HG03342 (cell line): ENCODE data around the gene ABHD12.
"Not testable (repeated sequence)": the region's sequence is repeated elsewhere in the genome, so short reads cannot be mapped to it uniquely, and the experiment has no call there.

ENCODE experiments used
- ATAC-seq: cut with Tn5 transposase; IDR thresholded peaks from one replicate; pipeline ENCODE4 v1.9.1; 2021; ENCODE audit warnings: mild to moderate bottlenecking, moderate library complexity; ENCODE audit not compliant: unreplicated experiment

The ABHD12 gene

GRCh38 chr20:25324412-25324811 is 66.2 kb downstream of the ABHD12 start:
- ATAC-seq: no peak

- no peak for ATAC-seq
These were observed 67.0 kb downstream of the ABHD12 start for GRCh38 chr20:25323496-25324246.

DNA sequence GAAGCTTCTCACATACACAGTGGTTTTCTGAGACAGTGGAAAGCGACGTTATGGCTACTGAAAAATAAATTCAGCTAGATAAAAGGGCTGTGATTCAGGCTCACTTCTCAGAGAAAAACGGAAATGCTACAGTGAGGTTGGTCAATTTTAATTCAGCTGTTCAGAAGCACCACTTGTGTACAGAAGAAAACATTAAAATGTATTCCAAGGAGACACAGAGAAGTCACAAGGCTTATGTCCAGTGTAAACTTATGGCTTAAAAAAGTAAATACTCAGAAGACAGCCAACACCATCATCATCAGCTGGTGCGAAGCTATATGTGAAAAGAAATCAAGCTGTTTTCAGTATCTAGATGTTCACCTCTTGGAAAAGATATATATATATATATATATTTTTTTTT is 68.6 kb downstream of the ABHD12 start:
- ATAC-seq: no peak

DNA sequence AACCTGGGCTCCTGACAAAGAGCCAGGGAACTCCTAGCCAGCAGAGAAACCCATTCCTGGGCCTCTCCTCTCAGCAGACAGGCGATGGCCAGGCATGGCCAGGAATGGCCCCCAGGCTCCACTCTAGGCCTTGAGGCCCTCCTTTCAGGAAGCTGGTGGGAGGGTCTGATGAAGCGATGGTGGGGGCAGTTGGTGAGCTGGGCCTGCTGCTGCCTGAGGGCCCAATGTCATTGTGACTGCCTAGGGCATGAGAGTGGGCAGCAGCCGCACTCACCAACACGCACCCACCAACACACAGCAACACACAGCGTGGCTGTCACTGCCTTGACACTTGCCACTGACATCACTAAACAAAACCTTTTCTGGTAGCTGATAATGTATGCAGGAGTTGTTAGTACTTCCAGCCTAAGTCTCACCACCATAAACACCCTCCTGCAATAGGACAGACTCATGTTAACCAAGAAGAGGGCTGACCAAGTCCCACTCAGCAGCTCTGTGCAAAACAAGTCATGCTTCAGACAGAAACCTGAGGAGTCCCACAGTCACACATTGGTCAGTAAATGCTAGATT is 69.3 kb downstream of the ABHD12 start:
- ATAC-seq: no peak

DNA sequence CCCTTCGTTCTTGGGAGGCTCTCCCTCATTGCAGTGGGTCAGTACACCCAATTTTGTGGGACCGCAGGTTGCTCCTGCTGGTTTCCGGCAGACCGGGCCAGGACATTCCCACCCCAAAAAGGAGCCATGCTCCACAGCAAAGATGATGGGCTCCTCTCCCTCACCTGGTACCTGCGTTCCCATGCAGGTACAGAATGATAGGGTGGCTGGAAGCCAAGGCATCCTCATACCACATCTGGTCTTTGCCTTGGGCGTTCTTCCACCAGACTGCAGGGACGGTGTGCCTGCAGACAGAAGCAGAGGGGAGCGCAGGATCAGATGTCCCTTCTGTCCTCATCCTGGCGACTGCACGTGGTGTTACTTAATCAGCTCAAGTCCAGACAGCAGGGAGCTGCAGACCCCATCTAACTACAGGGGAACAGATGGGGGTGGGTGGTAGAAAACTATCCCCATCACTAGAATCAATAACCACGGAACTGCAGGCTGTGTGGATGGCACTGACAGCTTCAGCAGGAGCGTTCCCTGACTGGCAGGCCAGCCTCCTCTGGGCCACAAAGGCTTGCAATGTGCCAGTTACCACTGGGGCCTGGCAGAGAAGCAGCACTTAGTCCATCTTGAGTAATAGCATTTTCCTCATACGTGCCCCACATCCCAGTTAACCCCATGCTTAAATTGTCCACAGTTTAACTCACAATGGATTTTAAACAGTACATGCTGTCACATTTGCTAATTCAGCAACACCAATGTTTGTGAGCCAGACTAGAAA is 70.4 kb downstream of the ABHD12 start:
- no peak for ATAC-seq

- no peak for ATAC-seq
These were observed 71.2 kb downstream of the ABHD12 start for GRCh38 chr20:25319241-25320034.

- peak; percentile 90 for ATAC-seq
These were observed 72.0 kb downstream of the ABHD12 start for GRCh38 chr20:25318471-25319240.

GRCh38 chr20:25317351-25318075 is 73.1 kb downstream of the ABHD12 start:
- ATAC-seq: no peak

DNA sequence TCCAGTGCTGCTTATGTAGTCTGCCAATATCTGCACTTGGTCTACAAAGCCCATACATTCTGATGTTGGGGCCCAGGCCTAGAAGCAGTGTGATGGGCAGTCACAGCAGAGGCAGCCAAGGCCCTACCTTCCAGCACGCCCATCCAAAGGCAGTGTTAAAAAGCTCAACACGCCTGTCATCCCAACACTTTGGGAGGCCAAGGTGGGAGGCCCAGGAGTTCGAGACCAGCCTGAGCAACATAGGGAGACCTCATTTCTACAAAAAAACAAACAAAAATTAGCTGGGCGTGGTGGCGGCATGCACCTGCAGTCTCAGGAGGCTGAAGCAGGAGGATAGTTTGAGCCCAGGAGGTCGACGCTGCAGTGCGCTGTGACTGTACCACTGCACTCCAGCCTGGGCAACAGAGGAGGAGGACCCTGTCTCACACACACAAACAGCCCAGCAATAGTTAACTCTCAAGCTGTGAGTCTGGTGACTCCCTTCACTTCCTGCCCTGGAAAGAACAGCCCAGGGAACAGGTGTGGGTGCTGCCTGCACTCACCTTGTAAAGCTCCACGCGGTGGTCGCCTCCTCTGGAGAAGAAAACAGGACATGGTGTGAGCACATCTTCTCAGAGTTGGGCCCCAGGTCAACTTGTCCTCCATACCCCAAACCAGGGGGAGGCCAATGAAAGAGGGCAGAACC is 74.0 kb downstream of the ABHD12 start:
- no peak for ATAC-seq

GRCh38 chr20:25315418-25316210 is 75.0 kb downstream of the ABHD12 start:
- no peak for ATAC-seq

DNA sequence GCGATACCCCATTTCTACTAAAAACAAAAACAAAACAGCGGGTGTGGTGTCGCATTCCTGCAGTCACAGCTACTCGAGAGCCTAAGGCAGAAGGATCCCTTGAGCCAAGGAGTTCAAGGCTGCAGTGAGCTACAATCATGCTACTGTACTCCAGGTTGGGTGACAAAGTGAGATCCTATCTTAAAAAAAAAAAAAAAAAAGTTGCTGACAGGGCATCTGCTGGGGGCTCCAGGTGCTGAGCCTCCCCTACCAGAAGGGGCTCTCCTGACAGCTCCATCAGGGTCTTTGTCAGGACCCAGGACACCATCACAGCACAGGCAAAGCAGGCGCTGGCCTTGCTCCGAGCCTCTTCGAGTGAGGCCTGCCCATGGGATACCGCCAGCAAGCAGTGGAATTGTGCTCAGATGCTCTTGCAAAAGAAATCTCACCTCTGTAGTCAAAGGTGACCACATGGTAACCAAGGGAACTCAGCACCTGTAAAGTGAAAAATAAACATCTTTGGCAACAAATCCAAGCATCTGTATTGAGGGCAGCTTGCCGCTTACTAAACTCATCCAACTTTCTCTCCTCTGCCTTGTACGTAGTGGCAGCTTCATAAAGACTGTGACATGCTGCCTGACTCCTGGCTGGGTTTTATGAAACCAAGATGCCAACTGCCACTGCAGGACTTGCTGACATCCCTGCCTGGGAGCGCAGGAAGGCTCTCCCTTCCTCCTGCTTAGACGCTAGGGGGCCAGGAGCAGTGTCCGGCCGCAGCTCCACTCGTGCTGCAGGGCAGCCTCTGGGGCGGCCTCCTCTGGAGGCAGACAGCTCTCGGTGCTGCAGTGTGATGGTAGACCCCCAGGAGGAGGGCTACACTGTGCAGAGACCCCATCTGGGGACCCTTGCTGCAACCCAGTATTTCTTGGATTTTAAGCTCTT is 75.9 kb downstream of the ABHD12 start:
- no peak for ATAC-seq

GRCh38 chr20:25313593-25313992 is 77.0 kb downstream of the ABHD12 start:
- peak; percentile 26 for ATAC-seq

DNA sequence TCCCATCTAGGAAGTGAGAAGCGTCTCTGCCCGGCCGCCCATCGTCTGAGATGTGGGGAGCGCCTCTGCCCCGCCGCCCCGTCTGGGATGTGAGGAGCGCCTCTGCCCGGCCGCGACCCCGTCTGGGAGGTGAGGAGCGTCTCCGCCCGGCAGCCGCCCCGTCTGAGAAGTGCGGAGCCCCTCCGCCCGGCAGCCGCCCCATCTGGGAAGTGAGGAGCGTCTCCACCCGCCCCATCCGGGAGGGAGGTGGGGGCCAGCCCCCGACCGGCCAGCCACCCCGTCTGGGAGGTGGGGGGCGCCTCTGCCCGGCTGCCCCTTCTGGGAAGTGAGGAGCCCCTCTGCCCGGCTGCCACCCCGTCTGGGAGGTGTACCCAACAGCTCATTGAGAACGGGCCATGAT is 77.9 kb downstream of the ABHD12 start:
- ATAC-seq: not testable (repeated sequence)

GRCh38 chr20:25310921-25311728 is 79.5 kb downstream of the ABHD12 start:
- ATAC-seq: no peak

DNA sequence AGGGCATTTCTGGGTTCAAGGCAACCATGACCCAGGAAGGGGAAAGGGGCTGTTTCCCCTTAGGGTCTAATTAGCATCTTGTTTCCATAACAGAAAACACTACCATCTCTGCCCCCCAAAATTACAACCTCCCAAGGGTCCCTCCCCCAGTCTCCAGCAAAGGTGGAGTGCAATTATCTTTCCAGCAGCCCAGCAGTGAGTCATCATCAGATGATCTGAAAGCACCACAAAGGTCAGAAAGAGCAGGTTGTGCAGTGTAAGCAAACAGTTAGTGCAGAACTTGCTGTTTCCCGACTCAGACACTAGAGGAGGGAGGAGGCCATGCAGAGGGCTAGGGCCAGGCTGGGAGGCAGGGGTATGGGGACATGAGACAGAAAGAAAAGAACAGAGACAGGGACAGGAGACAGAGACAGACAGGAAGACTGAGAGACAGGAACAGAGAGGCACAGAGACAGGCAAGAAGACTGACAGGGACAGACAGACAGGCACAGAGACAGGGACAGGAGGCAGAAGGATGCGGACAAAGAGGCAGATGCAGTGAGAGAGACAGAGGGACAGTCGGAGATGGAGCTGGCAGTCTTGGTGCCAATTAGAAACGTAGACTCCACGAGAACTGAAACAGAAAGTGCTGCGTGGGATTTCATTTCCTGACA is 80.2 kb downstream of the ABHD12 start:
- ATAC-seq: peak; percentile 91
